Measurements from ENCODE around the gene USP5.

GRCh38 chr12:6899837-6900519 is 48.0 kb downstream of the USP5 start:
- TF ChIP-seq CTCF (optimal IDR thresholded peaks at IDR 0.05 in 1 of 3, IDR thresholded peaks at IDR 0.05 in 1 of 3, conservative IDR thresholded peaks at IDR 0.05 in 1 of 3; ENCODE audit: extremely low read depth in 1 of 3, insufficient read depth in 2 of 3, low read length in 3 of 3) = no peak
- no peak for TF ChIP-seq EZH2 (IDR thresholded peaks at IDR 0.05; ENCODE audit: low read length)
